GM12864 (cell line): ENCODE measurements around the gene COG7.
"Not testable (repeated sequence)": the region's sequence is repeated elsewhere in the genome, so short reads cannot be mapped to it uniquely, and the experiment has no call there.

ENCODE experiments used
- DNase-seq: peaks from one replicate; pipeline ENCODE4 v3.0.0-alpha.2; 2011; ENCODE audit warnings: low read depth
- H3K4me3 ChIP-seq: 2 replicates; pipeline ENCODE4 v1.5.1; 2011; ENCODE audit warnings: mild to moderate bottlenecking, low read depth, low read length, control low read depth
- CTCF ChIP-seq: IDR thresholded peaks from 2 replicates; pipeline ENCODE4 v1.5.1; 2011; ENCODE audit warnings: low read depth, mild to moderate bottlenecking, moderate library complexity, low read length, control low read depth, inconsistent platforms; ENCODE audit errors: missing control alignments

Gene COG7

GRCh38 chr16:23478566-23478965, 25.6 kb upstream of the COG7 start:
- DNase-seq = no peak
- no peak for TF ChIP-seq CTCF
- no peak overlapping the region for H3K4me3 ChIP-seq

- no peak for DNase-seq
- no peak overlapping the region for H3K4me3 ChIP-seq
- TF ChIP-seq CTCF = no peak
Observed at GRCh38 chr16:23476289-23476688, 23.3 kb upstream of the COG7 start.

- TF ChIP-seq CTCF = no peak
- DNase-seq = no peak
- H3K4me3 ChIP-seq = no peak overlapping the region
Observed at GRCh38 chr16:23469814-23470213, 16.8 kb upstream of the COG7 start.

GRCh38 chr16:23466162-23466885, 13.3 kb upstream of the COG7 start:
- H3K4me3 ChIP-seq = no peak overlapping the region
- DNase-seq = no peak
- TF ChIP-seq CTCF = no peak

- no peak overlapping the region for H3K4me3 ChIP-seq
- TF ChIP-seq CTCF = no peak
- no peak for DNase-seq
Observed at GRCh38 chr16:23465179-23465578, 12.2 kb upstream of the COG7 start.

- no peak for DNase-seq
- TF ChIP-seq CTCF = no peak
Observed at GRCh38 chr16:23464196-23464595, 11.2 kb upstream of the COG7 start.

GRCh38 chr16:23462994-23463393, 10.0 kb upstream of the COG7 start:
- H3K4me3 ChIP-seq, DNase-seq: not testable (repeated sequence)

More at GRCh38 chr16:23464196-23464595, 11.2 kb upstream of the COG7 start:
- no peak overlapping the region for H3K4me3 ChIP-seq
